Fibroblast of skin of right biceps (primary cell): ENCODE results near the gene SAFB2.

Experiments
- DNase-seq: peaks from one replicate; pipeline ENCODE4 v3.0.0-alpha.2; 2013

The SAFB2 gene

GRCh38 chr19:5537870-5538269 is 84.7 kb downstream of the SAFB2 start:
- DNase-seq: no peak
